ENCODE results near the gene ARSJ.
"Not testable (repeated sequence)": the region's sequence is repeated elsewhere in the genome, so short reads cannot be mapped to it uniquely, and the experiment has no call there.

ARSJ gene

DNA sequence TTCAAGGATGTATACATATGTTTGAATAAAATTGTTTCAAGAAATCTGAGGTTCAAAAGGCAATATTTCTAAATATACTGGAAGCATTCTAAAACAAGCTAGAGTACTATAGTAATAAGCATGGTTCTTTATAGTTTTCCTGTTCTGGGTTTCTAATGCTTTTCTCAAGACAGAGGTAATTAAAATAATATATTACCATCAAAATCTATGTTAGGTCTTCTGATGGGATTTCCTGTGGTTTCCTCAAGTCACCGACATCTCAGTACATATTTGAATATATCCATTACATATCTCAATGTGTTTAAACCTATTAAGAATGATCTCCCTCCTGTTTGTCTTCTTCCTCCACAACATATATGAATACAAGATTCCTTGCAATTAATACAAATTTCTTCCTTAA lies 25.6 kb downstream of the ARSJ start:
- H3K4me1 Mint-ChIP-seq, result no peaks in the 10 kb centered on the region
- no peaks in the 10 kb centered on the region for H3K36me3 Mint-ChIP-seq
- no peak overlapping the region for H3K27ac Mint-ChIP-seq
- H3K9me3 Mint-ChIP-seq, result no peaks in the 10 kb centered on the region
- ATAC-seq, result no peak
- no peak overlapping the region for H3K4me3 Mint-ChIP-seq
- peaks cover 50% of the 10 kb centered on the region for H3K27me3 Mint-ChIP-seq

DNA sequence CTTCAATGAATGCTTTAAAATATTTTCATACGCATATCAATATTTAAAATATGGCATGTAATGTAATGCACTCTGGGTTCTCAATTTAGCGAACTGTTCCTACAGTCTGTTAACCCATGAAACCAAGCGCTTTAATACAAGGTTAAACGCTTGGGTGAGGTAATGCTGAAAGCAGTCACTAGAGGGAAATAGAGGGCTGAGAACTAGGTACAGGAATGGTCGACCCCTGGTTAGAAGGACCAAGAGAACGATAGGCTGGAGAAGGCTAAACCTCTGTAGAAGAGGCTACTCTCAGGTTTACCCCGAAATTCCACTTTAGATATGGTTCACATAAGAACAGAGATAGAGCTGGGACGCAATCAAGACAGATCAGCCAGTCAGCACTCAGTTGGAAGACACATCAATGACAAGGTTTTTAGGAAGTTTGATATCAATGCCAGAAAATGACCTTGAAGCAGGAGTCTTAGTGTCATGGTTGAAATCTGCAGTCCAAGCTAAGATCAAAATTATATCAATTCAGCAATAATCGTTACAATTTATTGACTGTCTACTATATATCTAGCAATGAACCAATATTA lies 26.9 kb downstream of the ARSJ start:
- Mint-ChIP-seq H3K36me3 (no peaks in the 10 kb centered on the region), H3K4me3 (no peak overlapping the region)

DNA sequence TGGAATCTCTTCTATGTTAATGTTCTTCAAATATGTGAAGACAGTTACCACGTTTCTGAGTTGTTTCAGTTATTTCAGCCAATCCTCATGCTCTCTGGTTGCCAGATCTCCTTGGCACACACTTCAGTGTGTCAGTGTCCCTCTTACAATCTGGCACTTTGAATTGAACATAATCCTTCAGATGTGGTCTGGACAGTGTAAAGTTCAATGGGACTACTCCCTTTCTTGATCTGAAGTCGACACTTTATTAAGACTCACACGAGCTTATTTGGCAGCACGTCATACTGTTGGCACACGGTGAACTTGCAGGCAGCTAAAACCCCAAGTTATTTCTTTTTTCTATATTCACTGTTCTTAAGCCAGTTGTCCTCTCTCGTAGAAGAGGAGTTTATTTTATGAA lies 28.2 kb downstream of the ARSJ start:
- no peaks in the 10 kb centered on the region for H3K36me3 Mint-ChIP-seq
- ATAC-seq, result no peak
- peaks cover 30% of the 10 kb centered on the region for H3K27me3 Mint-ChIP-seq
- H3K27ac Mint-ChIP-seq, result no peak overlapping the region
- no peak overlapping the region for H3K4me3 Mint-ChIP-seq
- no peaks in the 10 kb centered on the region for H3K4me1 Mint-ChIP-seq
- no peaks in the 10 kb centered on the region for H3K9me3 Mint-ChIP-seq

More for the DNA sequence above, 26.9 kb downstream of the ARSJ start:
- peaks cover 37% of the 10 kb centered on the region for H3K27me3 Mint-ChIP-seq
- H3K27ac Mint-ChIP-seq, result no peak overlapping the region
- ATAC-seq, result peak; percentile 74
- H3K9me3 Mint-ChIP-seq, result no peaks in the 10 kb centered on the region
- no peaks in the 10 kb centered on the region for H3K4me1 Mint-ChIP-seq

- Mint-ChIP-seq H3K4me3 (no peak overlapping the region), H3K4me1 (no peaks in the 10 kb centered on the region), H3K9me3 (no peaks in the 10 kb centered on the region), H3K27me3 (peaks cover 25% of the 10 kb centered on the region), H3K36me3 (no peaks in the 10 kb centered on the region), H3K27ac (no peak overlapping the region)
- ATAC-seq, result no peak
Measured at GRCh38 chr4:113950207-113950606, 29.2 kb downstream of the ARSJ start.

DNA sequence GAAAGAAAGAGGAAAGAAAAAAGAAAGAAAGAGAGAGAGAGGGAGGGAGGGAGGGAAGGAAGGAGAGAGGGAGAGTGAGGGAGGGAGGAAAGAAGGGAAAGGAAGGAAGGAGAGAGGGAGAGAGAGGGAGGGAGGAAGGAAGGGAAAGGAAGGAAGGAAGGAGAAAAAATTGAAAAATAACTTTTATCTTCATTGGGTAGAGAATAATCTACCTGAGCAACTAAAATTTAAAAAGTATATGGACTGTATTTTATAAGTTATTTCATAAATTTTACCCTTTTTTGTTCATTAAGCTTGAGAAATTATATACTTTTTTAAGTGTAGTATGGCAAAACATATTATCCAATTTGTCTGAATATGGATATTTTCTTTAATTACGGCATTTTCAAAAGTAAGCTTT lies 32.0 kb downstream of the ARSJ start:
- H3K36me3 Mint-ChIP-seq, result no peaks in the 10 kb centered on the region
- no peak overlapping the region for H3K27ac Mint-ChIP-seq
- H3K27me3 Mint-ChIP-seq, result peaks cover 11% of the 10 kb centered on the region
- H3K4me3 Mint-ChIP-seq, result no peak overlapping the region
- H3K4me1 Mint-ChIP-seq, result no peaks in the 10 kb centered on the region
- H3K9me3 Mint-ChIP-seq, result no peaks in the 10 kb centered on the region
- ATAC-seq, result no peak

- H3K36me3 Mint-ChIP-seq, result no peaks in the 10 kb centered on the region
- H3K4me1 Mint-ChIP-seq, result no peaks in the 10 kb centered on the region
- no peak overlapping the region for H3K27ac Mint-ChIP-seq
- ATAC-seq, result no peak
- no peaks in the 10 kb centered on the region for H3K27me3 Mint-ChIP-seq
- H3K4me3 Mint-ChIP-seq, result no peak overlapping the region
- no peaks in the 10 kb centered on the region for H3K9me3 Mint-ChIP-seq
Measured at GRCh38 chr4:113945906-113946305, 33.5 kb downstream of the ARSJ start.

DNA sequence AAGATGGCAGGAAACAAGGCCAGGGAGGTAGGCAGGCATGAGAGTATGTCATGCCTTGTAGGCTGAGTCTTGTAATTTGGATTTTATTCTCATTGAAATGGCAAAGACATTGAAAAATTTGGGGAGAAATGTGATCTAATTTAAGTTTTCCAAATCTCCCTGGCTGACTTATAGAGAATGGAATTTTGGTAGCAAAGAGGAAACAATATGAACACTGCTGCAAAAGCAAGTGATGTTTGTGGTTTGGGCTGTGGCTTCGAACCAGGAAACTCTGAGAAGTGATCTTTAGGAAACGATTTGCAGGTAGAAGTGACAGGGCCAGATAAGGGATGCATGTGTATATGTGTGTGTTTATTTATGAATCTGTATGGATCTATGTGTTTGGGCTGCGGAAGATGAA lies 35.6 kb downstream of the ARSJ start:
- ATAC-seq, result no peak
- no peaks in the 10 kb centered on the region for H3K27me3 Mint-ChIP-seq
- no peaks in the 10 kb centered on the region for H3K9me3 Mint-ChIP-seq
- H3K27ac Mint-ChIP-seq, result no peak overlapping the region
- H3K4me1 Mint-ChIP-seq, result no peaks in the 10 kb centered on the region
- no peak overlapping the region for H3K4me3 Mint-ChIP-seq
- no peaks in the 10 kb centered on the region for H3K36me3 Mint-ChIP-seq

DNA sequence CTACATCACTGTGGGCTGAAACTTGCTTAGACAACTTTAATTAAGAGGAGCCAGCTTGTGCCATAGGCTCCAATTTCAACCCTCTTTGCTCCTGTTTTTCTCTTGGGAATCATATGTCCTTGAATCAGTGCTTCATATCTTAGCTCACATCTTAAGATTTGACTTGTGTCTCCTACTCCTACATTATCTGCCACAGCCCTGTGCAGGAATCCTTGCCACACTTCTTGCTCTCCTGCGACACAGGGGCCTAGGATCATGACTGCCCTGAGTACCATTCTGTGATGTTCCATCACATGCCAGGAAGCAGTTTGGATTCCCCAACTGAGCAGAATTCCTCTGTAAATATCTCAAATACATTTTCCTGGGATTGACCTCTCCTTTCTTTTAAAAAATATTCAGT lies 36.4 kb downstream of the ARSJ start:
- Mint-ChIP-seq H3K4me3 (no peak overlapping the region), H3K27me3 (no peaks in the 10 kb centered on the region), H3K4me1 (no peaks in the 10 kb centered on the region), H3K36me3 (no peaks in the 10 kb centered on the region), H3K9me3 (no peaks in the 10 kb centered on the region), H3K27ac (no peak overlapping the region)
- ATAC-seq, result no peak

DNA sequence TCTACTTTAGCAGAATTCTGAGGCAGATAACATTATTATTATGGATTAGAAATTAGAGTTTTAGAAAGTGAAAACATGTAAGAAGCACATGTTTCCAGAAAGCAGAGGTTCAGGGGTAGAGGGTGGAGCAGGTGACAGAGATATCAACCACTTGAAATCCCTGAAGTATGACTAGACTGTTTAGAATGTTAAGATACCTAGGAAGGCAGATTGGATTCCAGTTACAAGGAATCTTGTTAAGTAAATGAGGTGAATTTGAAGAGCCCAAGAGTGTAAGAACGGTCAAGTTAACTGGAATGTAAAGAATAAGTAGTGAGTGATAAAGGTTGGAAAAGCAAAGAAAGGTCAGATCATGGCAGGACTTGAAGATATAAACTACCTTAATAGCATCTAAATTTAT lies 37.6 kb downstream of the ARSJ start:
- no peaks in the 10 kb centered on the region for H3K27me3 Mint-ChIP-seq
- no peaks in the 10 kb centered on the region for H3K36me3 Mint-ChIP-seq
- H3K4me3 Mint-ChIP-seq, result no peak overlapping the region
- no peak overlapping the region for H3K27ac Mint-ChIP-seq
- no peak for ATAC-seq
- H3K4me1 Mint-ChIP-seq, result no peaks in the 10 kb centered on the region
- no peaks in the 10 kb centered on the region for H3K9me3 Mint-ChIP-seq

GRCh38 chr4:113940103-113940502 lies 39.3 kb downstream of the ARSJ start:
- not testable (repeated sequence) for ATAC-seq, H3K36me3 Mint-ChIP-seq

DNA sequence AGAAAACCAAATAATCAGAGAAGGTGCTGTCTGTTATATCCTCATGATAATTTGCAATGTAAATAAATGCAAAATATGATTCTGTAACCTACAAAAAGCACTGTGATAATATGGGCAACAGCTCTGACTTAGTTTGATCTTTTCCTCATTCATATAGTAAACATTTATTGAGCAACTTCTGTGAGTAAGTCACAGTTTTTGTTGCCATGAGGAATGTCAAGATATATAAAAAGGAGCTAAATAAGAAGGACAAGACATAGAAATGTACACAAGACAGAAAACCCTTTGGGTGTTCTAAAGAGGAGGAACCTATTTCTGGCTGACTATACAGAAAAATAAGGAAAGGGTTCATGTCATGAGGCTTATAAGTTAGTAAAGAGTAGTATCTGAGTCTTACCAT lies 44.3 kb downstream of the ARSJ start:
- H3K4me3 Mint-ChIP-seq, result no peak overlapping the region
- no peaks in the 10 kb centered on the region for H3K9me3 Mint-ChIP-seq
- H3K36me3 Mint-ChIP-seq, result no peaks in the 10 kb centered on the region
- H3K27ac Mint-ChIP-seq, result no peak overlapping the region
- no peak for ATAC-seq
- H3K27me3 Mint-ChIP-seq, result peaks cover 12% of the 10 kb centered on the region
- no peaks in the 10 kb centered on the region for H3K4me1 Mint-ChIP-seq

More at GRCh38 chr4:113940103-113940502, 39.3 kb downstream of the ARSJ start:
- H3K27ac Mint-ChIP-seq, H3K9me3 Mint-ChIP-seq, H3K27me3 Mint-ChIP-seq, H3K4me3 Mint-ChIP-seq, H3K4me1 Mint-ChIP-seq: not testable (repeated sequence)

- not testable (repeated sequence) for H3K27ac Mint-ChIP-seq, H3K9me3 Mint-ChIP-seq, H3K4me1 Mint-ChIP-seq, H3K36me3 Mint-ChIP-seq, ATAC-seq, H3K4me3 Mint-ChIP-seq
- H3K27me3 Mint-ChIP-seq, result peaks cover 11% of the 10 kb centered on the region
Measured at GRCh38 chr4:113924706-113925105, 54.7 kb downstream of the ARSJ start.

GRCh38 chr4:113921089-113921794 lies 58.2 kb downstream of the ARSJ start:
- ATAC-seq, result no peak
- H3K27me3 Mint-ChIP-seq, result peaks cover 9% of the 10 kb centered on the region
- no peaks in the 10 kb centered on the region for H3K9me3 Mint-ChIP-seq
- H3K4me3 Mint-ChIP-seq, result no peak overlapping the region
- no peaks in the 10 kb centered on the region for H3K36me3 Mint-ChIP-seq
- no peak overlapping the region for H3K27ac Mint-ChIP-seq
- H3K4me1 Mint-ChIP-seq, result no peaks in the 10 kb centered on the region

DNA sequence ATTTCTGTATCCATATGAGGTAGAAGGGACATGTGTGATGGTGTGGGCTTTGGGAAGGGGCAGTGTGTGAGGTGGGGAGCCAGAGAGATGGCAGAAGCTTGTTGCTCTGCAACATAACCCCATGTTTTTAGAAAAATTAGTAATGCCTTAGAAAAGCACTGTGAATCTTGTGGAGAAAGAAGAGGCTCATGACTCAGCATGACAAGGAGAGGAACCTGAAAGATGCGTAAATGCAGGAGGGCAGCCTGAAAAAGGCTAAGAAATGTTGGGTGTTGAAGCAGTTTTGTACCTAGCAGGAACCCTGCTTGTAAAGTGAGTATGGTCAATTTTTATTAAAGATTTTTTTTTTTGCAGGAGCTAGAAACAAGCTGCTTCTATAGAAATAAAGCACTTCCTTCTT lies 59.8 kb downstream of the ARSJ start:
- ATAC-seq, result no peak
- no peaks in the 10 kb centered on the region for H3K36me3 Mint-ChIP-seq

GRCh38 chr4:113919145-113919544 lies 60.3 kb downstream of the ARSJ start:
- no peak for ATAC-seq
- H3K27ac Mint-ChIP-seq, result no peak overlapping the region

More for the DNA sequence above, 59.8 kb downstream of the ARSJ start:
- no peak overlapping the region for H3K4me3 Mint-ChIP-seq
- H3K27ac Mint-ChIP-seq, result no peak overlapping the region
- H3K4me1 Mint-ChIP-seq, result no peaks in the 10 kb centered on the region
- no peaks in the 10 kb centered on the region for H3K9me3 Mint-ChIP-seq
- peaks cover 9% of the 10 kb centered on the region for H3K27me3 Mint-ChIP-seq

GRCh38 chr4:113908829-113909228 lies 70.6 kb downstream of the ARSJ start:
- ATAC-seq, result no peak
- Mint-ChIP-seq H3K27me3 (peaks cover 10% of the 10 kb centered on the region), H3K27ac (no peak overlapping the region)

More at GRCh38 chr4:113919145-113919544, 60.3 kb downstream of the ARSJ start:
- H3K9me3 Mint-ChIP-seq, result no peaks in the 10 kb centered on the region
- peaks cover 9% of the 10 kb centered on the region for H3K27me3 Mint-ChIP-seq
- no peak overlapping the region for H3K4me3 Mint-ChIP-seq
- no peaks in the 10 kb centered on the region for H3K4me1 Mint-ChIP-seq
- no peaks in the 10 kb centered on the region for H3K36me3 Mint-ChIP-seq

More at GRCh38 chr4:113908829-113909228, 70.6 kb downstream of the ARSJ start:
- no peaks in the 10 kb centered on the region for H3K36me3 Mint-ChIP-seq
- no peaks in the 10 kb centered on the region for H3K4me1 Mint-ChIP-seq
- H3K9me3 Mint-ChIP-seq, result no peaks in the 10 kb centered on the region
- no peak overlapping the region for H3K4me3 Mint-ChIP-seq

All from stimulated activated memory B cell treated with anti-CD40 and anti-IgM and Interleukin-4, amounts not matched to agents 10 μg/mL and 1 μg/mL and 100 μg/mL, for 72 hours (primary cell).